ENCODE results near the gene BRINP1.

BRINP1 gene

DNA sequence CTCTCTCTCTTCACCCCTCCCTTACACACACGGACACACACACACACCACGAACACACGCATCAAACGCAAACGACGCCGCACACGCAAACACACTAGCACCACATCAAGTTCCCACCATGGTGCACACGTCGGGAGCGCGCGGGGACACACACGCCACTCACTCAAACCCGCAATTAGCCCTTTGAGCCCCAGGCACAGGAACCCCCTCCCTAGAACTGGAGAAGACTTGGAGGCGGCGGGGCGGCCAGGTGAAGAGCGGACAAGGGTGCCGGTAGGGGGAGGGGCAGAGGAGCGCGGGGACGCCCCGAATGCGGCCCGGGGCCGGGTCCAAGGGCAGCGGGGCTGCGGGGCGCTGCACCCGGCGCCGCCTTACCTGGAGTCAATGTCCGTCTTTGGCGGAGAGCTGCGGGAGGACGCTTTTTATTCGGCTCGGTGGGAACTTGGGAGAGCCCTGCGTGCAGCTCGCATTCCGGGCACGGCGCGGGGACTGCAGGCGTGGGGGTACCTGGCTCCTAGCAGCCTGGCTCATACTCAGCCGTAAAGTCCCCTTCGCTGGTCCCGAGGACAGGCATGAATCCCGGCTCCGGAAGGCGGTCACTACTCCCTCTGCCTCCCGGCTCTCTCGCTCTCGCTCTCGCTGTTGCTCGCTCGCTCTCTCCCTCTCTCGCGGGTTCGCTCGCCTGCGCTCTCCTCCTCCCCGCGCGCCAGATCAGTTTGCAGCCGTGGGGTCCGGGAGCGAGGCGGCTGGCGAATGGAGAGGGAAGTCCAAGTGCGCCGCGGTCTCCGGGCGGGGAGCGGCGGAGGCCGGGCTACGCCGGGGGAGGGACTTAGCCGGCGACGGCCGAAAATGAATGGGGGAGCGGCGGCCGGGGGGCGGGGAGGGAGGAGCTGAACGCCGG, at the start of gene BRINP1:
Gene BRINP1, minus strand, starts transcription at position 755 of the 901 bp plus-strand sequence. CDS start 56,080 bp downstream, outside the sequence.
- DNase-seq (ENCODE audit: low spot score), result no peak

GRCh38 chr9:119418721-119419120, 49.5 kb upstream of the BRINP1 start:
- DNase-seq (ENCODE audit: low spot score), result no peak

DNA sequence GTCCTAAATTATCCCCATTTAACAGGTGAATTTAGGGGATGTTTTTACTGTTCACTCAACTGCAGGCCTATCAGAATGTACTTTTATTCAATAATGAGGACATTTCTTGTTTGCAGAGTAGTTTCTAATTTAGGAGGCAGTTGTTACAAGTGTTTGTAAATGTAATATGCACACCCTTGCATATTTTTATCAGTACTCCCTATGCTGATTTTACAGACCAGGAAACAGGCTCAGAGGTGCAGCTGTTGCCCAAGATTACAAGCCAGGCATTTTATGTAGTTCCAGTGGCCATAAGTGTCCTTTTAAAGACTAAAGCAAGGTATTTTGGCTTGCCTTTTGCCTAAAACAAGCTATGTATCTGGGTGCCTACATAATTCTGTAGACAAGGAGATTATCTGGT, 47.6 kb upstream of the BRINP1 start:
- no peak for DNase-seq (ENCODE audit: low spot score)

DNA sequence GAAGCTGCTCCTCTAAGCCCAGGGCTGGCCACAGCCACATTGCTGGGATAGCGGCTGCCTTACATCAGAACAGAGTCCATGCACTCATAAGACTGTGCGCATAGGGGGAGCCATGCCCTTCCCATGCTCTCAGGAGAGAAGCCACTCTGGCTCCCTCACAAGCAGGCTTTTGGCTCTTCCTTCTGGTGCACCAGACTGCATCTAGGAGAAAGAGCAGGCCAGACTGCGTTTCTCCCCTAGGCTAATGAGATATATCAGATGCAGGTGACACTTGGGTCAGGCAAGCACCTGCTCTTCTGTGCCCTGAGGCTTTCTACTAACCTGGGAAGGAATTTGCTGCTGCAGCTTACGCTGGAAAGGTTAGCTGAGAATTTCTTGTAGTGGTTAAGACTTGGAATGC, 43.2 kb upstream of the BRINP1 start:
- no peak for DNase-seq (ENCODE audit: low spot score)

DNA sequence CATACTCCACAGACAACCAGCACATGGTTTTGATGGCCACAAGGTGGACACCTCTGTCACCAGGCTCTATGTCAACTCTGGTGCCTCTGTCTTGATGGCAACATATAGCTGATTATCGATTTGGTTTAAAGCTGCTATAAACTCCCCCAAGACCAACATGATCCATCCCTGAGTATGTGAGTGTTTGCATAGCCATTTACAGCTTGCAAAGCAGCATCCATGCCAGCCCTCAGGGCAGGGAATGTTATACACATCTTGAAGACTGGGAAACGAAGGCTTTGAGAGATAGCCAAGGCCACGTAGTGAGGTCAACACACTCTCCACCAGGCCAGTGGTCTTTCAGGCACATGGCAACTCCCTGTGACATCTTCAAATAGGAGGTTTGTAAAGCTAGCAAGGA, 40.3 kb upstream of the BRINP1 start:
- DNase-seq (ENCODE audit: low spot score), result no peak

DNA sequence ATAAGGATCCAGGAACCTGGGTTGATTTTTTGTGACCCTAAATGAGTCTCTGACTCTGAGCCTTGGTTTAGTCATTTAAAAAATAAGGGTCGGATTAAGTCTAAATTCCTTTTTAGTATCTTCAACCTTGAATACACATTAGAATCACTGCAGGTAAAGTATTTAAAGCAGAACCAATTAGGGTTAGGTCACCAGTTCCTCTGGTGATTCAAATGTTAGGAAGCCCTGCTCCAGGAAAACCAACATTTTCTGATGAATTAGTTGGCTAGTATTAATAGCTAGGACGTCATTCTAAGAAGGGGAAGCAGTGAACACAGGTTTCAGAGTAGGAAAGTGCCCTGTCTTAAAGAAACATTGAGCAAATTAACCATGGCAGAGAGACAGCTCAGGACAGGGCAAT, 31.4 kb upstream of the BRINP1 start:
- DNase-seq (ENCODE audit: low spot score), result no peak

- DNase-seq (ENCODE audit: low spot score), result no peak
Measured at GRCh38 chr9:119398350-119398749, 29.1 kb upstream of the BRINP1 start.

GRCh38 chr9:119391878-119392277, 22.6 kb upstream of the BRINP1 start:
- no peak for DNase-seq (ENCODE audit: low spot score)

GRCh38 chr9:119375892-119376291, 6.7 kb upstream of the BRINP1 start:
- no peak for DNase-seq (ENCODE audit: low spot score)

DNA sequence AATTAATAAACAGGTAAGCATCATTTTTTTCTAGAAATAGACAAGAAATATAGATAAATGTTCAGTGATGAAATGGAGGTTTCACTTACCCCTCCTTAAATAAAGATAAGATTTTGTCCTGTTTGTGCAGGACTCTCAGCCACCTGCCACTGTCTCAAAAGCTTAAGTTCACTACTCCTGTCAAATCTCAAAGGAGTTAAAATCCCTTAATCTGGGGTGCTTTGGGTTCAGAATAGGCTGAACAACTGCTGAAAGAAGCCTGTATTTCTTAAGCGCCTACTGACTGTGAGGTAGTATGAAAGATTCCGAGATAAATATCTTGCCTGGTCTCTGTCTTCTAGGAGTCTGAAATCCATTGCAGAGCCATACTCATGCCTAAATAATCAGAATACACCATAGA, 3.7 kb upstream of the BRINP1 start:
- DNase-seq (ENCODE audit: low spot score), result no peak

DNA sequence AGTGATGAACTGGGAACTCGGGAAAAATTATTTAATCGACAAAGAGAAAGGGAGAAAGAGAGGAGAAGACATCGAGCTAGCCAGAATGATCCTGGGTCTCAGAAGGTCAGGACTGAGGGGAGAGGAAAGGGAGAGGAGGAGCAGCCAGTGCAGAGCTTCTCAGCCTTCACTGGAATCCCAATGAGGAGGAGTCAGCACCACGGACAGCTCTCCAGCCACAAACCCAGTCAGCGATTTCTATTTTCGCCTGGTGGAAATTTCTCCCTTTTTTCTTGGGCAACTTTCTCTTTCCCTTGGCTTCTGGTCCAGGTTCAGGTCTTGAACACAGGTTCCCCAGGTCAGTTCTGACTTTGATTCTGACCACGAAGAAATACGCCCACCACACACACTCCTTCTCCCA, 1.6 kb upstream of the BRINP1 start:
- no peak for DNase-seq (ENCODE audit: low spot score)

GRCh38 chr9:119369680-119370366, 588 bp upstream of the BRINP1 start:
- DNase-seq (ENCODE audit: low spot score), result no peak

DNA sequence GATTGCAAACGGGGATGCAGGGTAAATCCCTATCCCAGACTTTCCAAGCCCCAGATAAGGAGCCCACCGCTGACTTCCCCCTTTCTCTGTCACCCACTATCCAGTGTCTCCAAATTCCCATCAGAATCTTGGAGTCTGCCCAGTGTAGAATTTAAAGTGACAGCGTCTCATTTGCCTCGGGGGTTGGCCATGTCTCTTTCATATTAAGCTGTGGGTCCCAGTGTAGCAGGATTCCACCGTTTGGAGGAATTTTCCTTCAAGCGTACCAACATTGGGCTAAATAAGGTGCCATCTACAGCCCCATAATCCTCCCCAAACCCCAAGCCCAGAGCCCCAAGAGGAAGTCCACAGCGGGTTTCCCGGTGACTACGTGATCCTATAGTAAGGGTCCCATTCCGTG, 1.1 kb downstream of the BRINP1 start:
- no peak for DNase-seq (ENCODE audit: low spot score)

GRCh38 chr9:119367683-119368075, 1.6 kb downstream of the BRINP1 start:
- no peak for DNase-seq (ENCODE audit: low spot score)

- DNase-seq (ENCODE audit: low spot score), result no peak
Measured at GRCh38 chr9:119366909-119367682, 2.1 kb downstream of the BRINP1 start.

DNA sequence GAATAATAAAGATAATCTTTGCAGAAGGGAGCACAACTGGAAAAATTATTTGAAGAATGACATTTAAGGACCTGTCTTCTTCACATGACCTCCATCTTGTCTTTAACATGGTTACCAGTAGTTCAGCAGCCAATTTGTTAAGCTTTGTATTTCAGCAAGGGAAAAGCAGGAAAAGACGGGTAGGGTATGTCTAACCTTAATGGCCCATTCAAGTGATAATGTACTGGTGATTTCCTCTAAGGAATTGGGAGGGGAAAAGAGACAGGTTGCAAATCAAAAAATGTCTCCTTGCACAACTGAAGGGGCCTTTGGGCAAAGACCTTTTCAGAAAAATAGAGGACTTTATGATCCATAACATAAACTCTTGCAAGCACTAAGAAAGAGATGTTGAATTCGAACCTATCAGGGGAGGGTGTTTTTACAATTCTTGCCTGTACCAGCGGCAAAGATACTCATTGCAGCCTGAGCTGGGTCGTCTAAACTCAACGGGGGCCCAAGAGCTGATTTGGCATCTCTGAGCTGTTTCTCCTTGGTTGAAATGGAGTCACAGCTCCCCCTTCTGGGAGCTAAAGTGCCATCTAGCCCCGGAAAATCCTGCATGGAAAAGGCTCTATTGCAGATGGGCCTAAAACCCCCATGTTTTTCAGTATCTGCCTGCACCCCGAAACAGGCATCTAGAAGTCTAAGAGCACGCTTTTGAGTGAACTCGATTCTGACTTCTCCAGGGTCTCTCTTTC, 3.8 kb downstream of the BRINP1 start:
- peak; percentile 4 for DNase-seq (ENCODE audit: low spot score)

DNA sequence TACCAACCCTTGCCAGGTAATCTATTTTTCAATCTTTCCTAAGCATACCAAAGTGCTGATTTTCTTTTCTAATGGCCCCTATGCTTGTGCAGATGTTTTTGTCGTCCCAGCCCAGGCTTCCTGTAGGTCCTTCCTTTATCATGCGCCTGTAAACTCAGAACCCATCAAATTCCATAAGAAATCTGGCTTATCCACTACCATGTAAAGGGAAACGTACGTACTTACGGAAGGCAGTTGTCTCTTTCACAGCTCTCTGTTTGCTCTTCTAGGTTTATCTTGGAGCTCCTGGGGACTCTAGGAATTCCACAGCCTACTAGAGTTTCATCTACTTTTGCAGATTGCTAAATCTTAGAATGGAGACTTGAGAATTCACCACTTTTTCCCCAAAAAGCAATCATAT, 9.0 kb downstream of the BRINP1 start:
- no peak for DNase-seq (ENCODE audit: low spot score)

GRCh38 chr9:119357336-119358096, 11.7 kb downstream of the BRINP1 start:
- no peak for DNase-seq (ENCODE audit: low spot score)

DNA sequence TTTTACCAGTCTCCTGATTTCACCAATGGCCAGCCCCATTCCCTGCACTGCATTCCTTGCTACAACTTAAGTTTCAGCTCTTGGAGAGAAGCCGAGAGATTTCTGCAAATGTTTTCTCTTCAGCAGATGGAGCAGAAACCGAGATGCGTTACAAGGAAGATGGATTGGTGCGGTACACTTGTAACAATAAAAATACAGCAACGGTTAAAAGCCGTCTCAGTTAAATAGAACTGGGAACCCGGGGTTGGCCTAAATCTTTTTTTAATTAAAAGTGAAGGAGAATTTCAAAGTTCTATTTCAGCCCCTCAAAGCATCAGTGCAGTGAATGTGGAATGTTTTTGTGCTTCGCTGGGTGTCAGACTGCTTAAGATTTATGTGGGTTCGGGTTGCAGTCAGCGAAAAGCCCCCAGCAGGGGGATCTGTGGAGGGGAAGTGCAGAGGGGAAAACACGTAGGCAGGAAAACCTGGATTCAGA, 19.8 kb downstream of the BRINP1 start:
- no peak for DNase-seq (ENCODE audit: low spot score)

- DNase-seq (ENCODE audit: low spot score), result no peak
Measured at GRCh38 chr9:119343059-119343990, 25.9 kb downstream of the BRINP1 start.

Data from LoVo (cell line).